ENCODE results near the gene PIGH. TPM values are rescaled to one million over a fixed set of nuclear protein-coding genes. Genes with fewer than 3 reads are reported as not detected.
"Not testable (repeated sequence)": the region's sequence is repeated elsewhere in the genome, so short reads cannot be mapped to it uniquely, and the experiment has no call there.

PIGH gene
- total RNA-seq, 1 donor from 2014 or later, result 29.8 TPM

- DNase-seq (ENCODE audit: low spot score), result no peak
These were observed 9.7 kb upstream of the PIGH start for GRCh38 chr14:67609642-67610310.

GRCh38 chr14:67607646-67608045 lies 7.6 kb upstream of the PIGH start:
- DNase-seq (ENCODE audit: low spot score), result no peak

GRCh38 chr14:67602995-67603545 lies 3.0 kb upstream of the PIGH start:
- no peak for DNase-seq (ENCODE audit: low spot score)

- no peak for DNase-seq (ENCODE audit: low spot score)
These were observed 2.0 kb upstream of the PIGH start for GRCh38 chr14:67602076-67602475.

- DNase-seq (ENCODE audit: low spot score), result not testable (repeated sequence)
These were observed 500 bp upstream of the PIGH start for GRCh38 chr14:67600562-67600974.

- DNase-seq (ENCODE audit: low spot score), result no peak
These were observed 4.7 kb downstream of the PIGH start for GRCh38 chr14:67595392-67595791.

GRCh38 chr14:67593650-67594049 lies 6.4 kb downstream of the PIGH start:
- DNase-seq (ENCODE audit: low spot score), result not testable (repeated sequence)

GRCh38 chr14:67589204-67589770 lies 10.8 kb downstream of the PIGH start:
- no peak for DNase-seq (ENCODE audit: low spot score)

GRCh38 chr14:67586369-67586768 lies 13.7 kb downstream of the PIGH start:
- DNase-seq (ENCODE audit: low spot score), result no peak

- DNase-seq (ENCODE audit: low spot score), result no peak
These were observed 15.1 kb downstream of the PIGH start for GRCh38 chr14:67584978-67585377.

- DNase-seq (ENCODE audit: low spot score), result no peak
These were observed 16.1 kb downstream of the PIGH start for GRCh38 chr14:67583711-67584644.

- no peak for DNase-seq (ENCODE audit: low spot score)
These were observed 18.0 kb downstream of the PIGH start for GRCh38 chr14:67582061-67582460.

GRCh38 chr14:67581643-67582042 lies 18.4 kb downstream of the PIGH start:
- DNase-seq (ENCODE audit: low spot score), result no peak

- DNase-seq (ENCODE audit: low spot score), result no peak
These were observed 19.5 kb downstream of the PIGH start for GRCh38 chr14:67580336-67581171.

- no peak for DNase-seq (ENCODE audit: low spot score)
These were observed 20.4 kb downstream of the PIGH start for GRCh38 chr14:67579636-67580035.

GRCh38 chr14:67579040-67579439 lies 21.0 kb downstream of the PIGH start:
- no peak for DNase-seq (ENCODE audit: low spot score)

GRCh38 chr14:67577909-67578749 lies 21.9 kb downstream of the PIGH start:
- no peak for DNase-seq (ENCODE audit: low spot score)

GRCh38 chr14:67577181-67577808 lies 22.8 kb downstream of the PIGH start:
- DNase-seq (ENCODE audit: low spot score), result no peak

GRCh38 chr14:67576216-67576955 lies 23.7 kb downstream of the PIGH start:
- no peak for DNase-seq (ENCODE audit: low spot score)
